ENCODE data around the gene SH3D21.

The SH3D21 gene

DNA sequence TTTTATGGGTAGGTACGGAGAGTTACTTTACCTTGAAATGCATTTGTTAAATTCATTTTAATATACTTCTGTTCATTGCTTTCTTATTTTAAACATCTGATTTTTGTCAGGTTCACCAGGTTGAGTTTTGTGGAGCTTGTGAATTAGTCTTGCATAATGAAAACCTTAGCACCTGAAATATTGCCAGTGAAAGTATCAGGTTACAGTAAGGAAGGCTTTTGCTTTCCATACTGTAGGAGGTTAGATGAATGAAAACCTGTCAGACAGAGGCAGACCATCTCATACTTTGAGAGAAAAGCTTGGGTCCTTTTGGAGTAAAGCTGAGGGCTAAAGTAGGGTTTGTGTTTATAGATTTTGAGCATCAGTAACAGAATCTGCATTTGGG lies 47.2 kb upstream of the SH3D21 start:
- Histone ChIP-seq H3K9ac (ENCODE audit: low read length) (peak overlapping the region; percentile 62), H3F3A (ENCODE audit: insufficient read depth) (peaks cover 53% of the 10 kb centered on the region), H3K27ac (ENCODE audit: low read depth, low read length) (peak overlapping the region; percentile 98), H3K36me3 (ENCODE audit: low read length) (peaks cover 8% of the 10 kb centered on the region; the same call in 1 of the 2 replicates), H4K20me1 (ENCODE audit: low read depth, low read length) (no peaks in the 10 kb centered on the region), H3K9me2 (replicated peaks; ENCODE audit: insufficient read depth, low read length) (no peaks in the 10 kb centered on the region), H2AFZ (ENCODE audit: low read depth, low read length, severe bottlenecking) (no peak overlapping the region), H3K9me3 (ENCODE audit: insufficient read depth, low read length) (no peaks in the 10 kb centered on the region), H3K4me3 (ENCODE audit: insufficient read depth, low read length, poor library complexity, severe bottlenecking) (peak overlapping the region; percentile 39), H3K79me2 (ENCODE audit: insufficient read depth, low read length) (peaks cover 79% of the 10 kb centered on the region), H3K4me2 (ENCODE audit: low read depth, low read length, poor library complexity, severe bottlenecking) (peak overlapping the region; percentile 83), H3K27me3 (ENCODE audit: low read length) (no peaks in the 10 kb centered on the region)
- TF ChIP-seq EZH2phosphoT487 (conservative IDR thresholded peaks at IDR 0.05; ENCODE audit: low read length): no peak
- TF ChIP-seq, protein P1, sequence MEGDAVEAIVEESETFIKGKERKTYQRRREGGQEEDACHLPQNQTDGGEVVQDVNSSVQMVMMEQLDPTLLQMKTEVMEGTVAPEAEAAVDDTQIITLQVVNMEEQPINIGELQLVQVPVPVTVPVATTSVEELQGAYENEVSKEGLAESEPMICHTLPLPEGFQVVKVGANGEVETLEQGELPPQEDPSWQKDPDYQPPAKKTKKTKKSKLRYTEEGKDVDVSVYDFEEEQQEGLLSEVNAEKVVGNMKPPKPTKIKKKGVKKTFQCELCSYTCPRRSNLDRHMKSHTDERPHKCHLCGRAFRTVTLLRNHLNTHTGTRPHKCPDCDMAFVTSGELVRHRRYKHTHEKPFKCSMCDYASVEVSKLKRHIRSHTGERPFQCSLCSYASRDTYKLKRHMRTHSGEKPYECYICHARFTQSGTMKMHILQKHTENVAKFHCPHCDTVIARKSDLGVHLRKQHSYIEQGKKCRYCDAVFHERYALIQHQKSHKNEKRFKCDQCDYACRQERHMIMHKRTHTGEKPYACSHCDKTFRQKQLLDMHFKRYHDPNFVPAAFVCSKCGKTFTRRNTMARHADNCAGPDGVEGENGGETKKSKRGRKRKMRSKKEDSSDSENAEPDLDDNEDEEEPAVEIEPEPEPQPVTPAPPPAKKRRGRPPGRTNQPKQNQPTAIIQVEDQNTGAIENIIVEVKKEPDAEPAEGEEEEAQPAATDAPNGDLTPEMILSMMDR (IDR thresholded peaks at IDR 0.05; ENCODE audit: insufficient read depth, low read length, poor library complexity, severe bottlenecking): no peak

DNA sequence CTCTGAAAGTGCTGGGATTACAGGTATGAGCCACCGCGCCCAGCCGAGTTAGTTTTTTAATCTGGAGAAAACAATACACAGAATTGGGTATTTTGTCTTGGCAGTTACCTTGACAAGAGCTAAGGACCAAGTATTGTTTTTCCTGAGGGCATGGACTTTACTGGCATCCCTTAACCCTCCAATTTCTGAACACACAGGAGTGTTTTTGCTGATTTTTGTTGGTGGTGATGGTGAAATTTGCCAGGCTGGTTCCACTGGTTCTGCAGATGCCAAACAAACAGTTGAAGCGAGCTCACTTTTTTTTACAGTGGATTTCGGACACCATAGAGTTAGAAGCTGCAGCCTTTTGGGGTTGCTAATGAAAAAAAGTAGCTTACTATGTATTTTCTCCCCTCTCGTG lies 37.2 kb upstream of the SH3D21 start:
- Histone ChIP-seq H3K9me2 (replicated peaks; ENCODE audit: insufficient read depth, low read length) (no peaks in the 10 kb centered on the region), H3K27ac (ENCODE audit: low read depth, low read length) (no peak overlapping the region), H3K27me3 (ENCODE audit: low read length) (no peaks in the 10 kb centered on the region), H3F3A (ENCODE audit: insufficient read depth) (peaks cover 4% of the 10 kb centered on the region; the same call in 1 of the 2 replicates), H3K4me3 (ENCODE audit: insufficient read depth, low read length, poor library complexity, severe bottlenecking) (no peak overlapping the region), H3K79me2 (ENCODE audit: insufficient read depth, low read length) (peaks cover 73% of the 10 kb centered on the region), H4K20me1 (ENCODE audit: low read depth, low read length) (0 out of 2 replicates have a peak, but pooled peaks cover 6% of the 10 kb centered on the region), H3K36me3 (ENCODE audit: low read length) (peaks cover 15% of the 10 kb centered on the region; the same call in 1 of the 2 replicates), H3K9me3 (ENCODE audit: insufficient read depth, low read length) (no peaks in the 10 kb centered on the region), H3K9ac (ENCODE audit: low read length) (no peak overlapping the region), H2AFZ (ENCODE audit: low read depth, low read length, severe bottlenecking) (no peak overlapping the region), H3K4me2 (ENCODE audit: low read depth, low read length, poor library complexity, severe bottlenecking) (no peak overlapping the region)
- no peak for TF ChIP-seq EZH2phosphoT487 (conservative IDR thresholded peaks at IDR 0.05; ENCODE audit: low read length)
- TF ChIP-seq, protein P1 (IDR thresholded peaks at IDR 0.05; ENCODE audit: insufficient read depth, low read length, poor library complexity, severe bottlenecking): no peak

DNA sequence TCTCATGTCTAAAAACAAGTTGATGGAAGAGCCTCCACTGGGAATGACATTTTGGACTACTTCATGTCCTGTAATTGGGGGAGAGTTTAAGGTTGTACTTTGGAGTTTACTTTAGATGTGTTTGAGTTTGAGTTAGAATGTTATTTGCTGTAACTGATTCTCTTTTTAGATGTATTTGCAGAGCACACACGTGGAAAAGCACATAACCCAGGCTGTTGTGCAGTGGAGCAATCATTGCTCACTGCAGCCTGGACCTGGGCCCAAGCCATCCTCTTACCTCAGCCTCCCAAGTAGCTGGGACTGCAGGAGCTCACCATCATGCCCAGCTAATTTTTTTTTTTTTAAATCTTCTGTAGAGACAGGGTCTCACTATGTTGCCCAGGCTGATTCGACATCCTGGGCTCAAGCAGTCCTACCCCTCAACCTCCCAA lies 36.7 kb upstream of the SH3D21 start:
- no peaks in the 10 kb centered on the region for H3K27me3 ChIP-seq (ENCODE audit: low read length)
- TF ChIP-seq, protein P1 (IDR thresholded peaks at IDR 0.05; ENCODE audit: insufficient read depth, low read length, poor library complexity, severe bottlenecking): no peak
- TF ChIP-seq EZH2phosphoT487 (conservative IDR thresholded peaks at IDR 0.05; ENCODE audit: low read length): no peak
- H2AFZ ChIP-seq (ENCODE audit: low read depth, low read length, severe bottlenecking): no peak overlapping the region
- peaks cover 16% of the 10 kb centered on the region; the same call in 1 of the 2 replicates for H3K36me3 ChIP-seq (ENCODE audit: low read length)
- no peak overlapping the region for H3K9ac ChIP-seq (ENCODE audit: low read length)
- H3K4me3 ChIP-seq (ENCODE audit: insufficient read depth, low read length, poor library complexity, severe bottlenecking): no peak overlapping the region
- no peaks in the 10 kb centered on the region for H3K9me3 ChIP-seq (ENCODE audit: insufficient read depth, low read length)
- H3F3A ChIP-seq (ENCODE audit: insufficient read depth): peaks cover 4% of the 10 kb centered on the region; the same call in 1 of the 2 replicates
- peaks cover 69% of the 10 kb centered on the region for H3K79me2 ChIP-seq (ENCODE audit: insufficient read depth, low read length)
- 0 out of 2 replicates have a peak, but pooled peaks cover 6% of the 10 kb centered on the region for H4K20me1 ChIP-seq (ENCODE audit: low read depth, low read length)
- no peak overlapping the region for H3K4me2 ChIP-seq (ENCODE audit: low read depth, low read length, poor library complexity, severe bottlenecking)
- H3K9me2 ChIP-seq (replicated peaks; ENCODE audit: insufficient read depth, low read length): no peaks in the 10 kb centered on the region
- no peak overlapping the region for H3K27ac ChIP-seq (ENCODE audit: low read depth, low read length)

Measured in SU-DHL-6 (cell line).